Coronary artery (tissue), 2 donors: ENCODE results near the gene LRTM2.
A peak's percentile ranks its signal among the peaks of the same experiment; 100 is the strongest.

ENCODE experiments used
- DNase-seq: peaks from one replicate; pipeline ENCODE4 v3.0.0-alpha.2; 2017; ENCODE audit warnings: low spot score
- H3K27ac ChIP-seq, 2 donors: fragments of 200-600 bp; sonication (generic); one replicate each; pipeline ENCODE4 v1.5.1; 2016 to 2019
- H3K4me3 ChIP-seq: fragments of 200-600 bp; sonication (generic); 2 replicates; pipeline ENCODE4 v1.5.1; 2016; ENCODE audit warnings: mild to moderate bottlenecking, moderate library complexity
- CTCF ChIP-seq: fragments of 200-600 bp; sonication (generic); IDR thresholded peaks from one replicate; pipeline ENCODE4 v1.5.1; 2019; ENCODE audit warnings: antibody characterized with exemption

LRTM2 gene

GRCh38 chr12:1845427-1845826 lies 25.1 kb downstream of the LRTM2 start:
- peak; percentile 59 for DNase-seq
- no peak overlapping the region for H3K4me3 ChIP-seq
- H3K27ac ChIP-seq, result no peak overlapping the region
- no peak for TF ChIP-seq CTCF

GRCh38 chr12:1845886-1846285 lies 25.5 kb downstream of the LRTM2 start:
- no peak overlapping the region for H3K4me3 ChIP-seq
- no peak for DNase-seq
- H3K27ac ChIP-seq, result no peak overlapping the region
- no peak for TF ChIP-seq CTCF

GRCh38 chr12:1846421-1847405 lies 26.3 kb downstream of the LRTM2 start:
- no peak overlapping the region for H3K27ac ChIP-seq
- no peak for TF ChIP-seq CTCF
- peak; percentile 57 for DNase-seq
- H3K4me3 ChIP-seq, result no peak overlapping the region

- Histone ChIP-seq H3K4me3 (no peak overlapping the region), H3K27ac (no peak overlapping the region)
- peak; percentile 43 for DNase-seq
- no peak for TF ChIP-seq CTCF
These were observed 27.0 kb downstream of the LRTM2 start for GRCh38 chr12:1847411-1847810.

GRCh38 chr12:1848146-1848545 lies 27.8 kb downstream of the LRTM2 start:
- no peak overlapping the region for H3K27ac ChIP-seq
- no peak for TF ChIP-seq CTCF
- H3K4me3 ChIP-seq, result no peak overlapping the region
- DNase-seq, result peak; percentile 57

GRCh38 chr12:1848745-1849144 lies 28.4 kb downstream of the LRTM2 start:
- Histone ChIP-seq H3K4me3 (no peak overlapping the region), H3K27ac (no peak overlapping the region)
- peak; percentile 36 for DNase-seq
- no peak for TF ChIP-seq CTCF
